Activated CD4-positive, alpha-beta T cell treated with anti-CD3 and anti-CD28 coated beads, Interleukin-2, amount 10 ng/mL, durations not matched to agents 7 days and 5 days (primary cell): ENCODE results near the gene TMEM131L. TPM values are rescaled to one million over a fixed set of nuclear protein-coding genes. Genes with fewer than 3 reads are reported as not detected.
A peak's percentile ranks its signal among the peaks of the same experiment; 100 is the strongest.
"Not testable (repeated sequence)": the region's sequence is repeated elsewhere in the genome, so short reads cannot be mapped to it uniquely, and the experiment has no call there.

ENCODE experiments used
- CTCF ChIA-PET: fragments of 350-600 bp; sonication (Branson Sonifier 250); formaldehyde crosslinking; loops from one replicate; lab custom pipeline; 2021; ENCODE audit warnings: antibody characterized with exemption; lab: Charles Lee
- POLR2A ChIA-PET: fragments of 350-600 bp; sonication (Branson Sonifier 250); formaldehyde crosslinking; loops from one replicate; lab custom pipeline; 2021; ENCODE audit warnings: antibody characterized with exemption; lab: Charles Lee
- DNase-seq: peaks from one replicate; pipeline ENCODE4 v3.0.0-alpha.2; 2020
- H3K27ac Mint-ChIP-seq: one replicate; pipeline ENCODE4 v1.8.0; 2021; ENCODE audit warnings: mild to moderate bottlenecking, moderate library complexity, mixed read lengths
- H3K27me3 Mint-ChIP-seq: one replicate; pipeline ENCODE4 v1.8.0; 2021; ENCODE audit warnings: mixed read lengths
- H3K36me3 Mint-ChIP-seq: one replicate; pipeline ENCODE4 v1.8.0; 2021; ENCODE audit warnings: low read depth, mixed read lengths
- H3K4me1 Mint-ChIP-seq: one replicate; pipeline ENCODE4 v1.8.0; 2021; ENCODE audit warnings: mixed read lengths
- H3K4me3 Mint-ChIP-seq: one replicate; pipeline ENCODE4 v1.8.0; 2021; ENCODE audit warnings: mild to moderate bottlenecking, moderate library complexity, mixed read lengths
- H3K9me3 Mint-ChIP-seq: one replicate; pipeline ENCODE4 v1.8.0; 2021; ENCODE audit warnings: mixed read lengths
- total RNA-seq, 2 experiments: library from RNA; stranded (reverse); gene quantifications; one replicate each; pipeline ENCODE4 v1.2.3, GENCODE V29; 2021

TMEM131L gene
- total RNA-seq, 2 experiments from 2014 or later: 49.3 to 56.0 TPM

- peaks cover 64% of the 10 kb centered on the region for H3K4me1 Mint-ChIP-seq
- H3K27me3 Mint-ChIP-seq: no peaks in the 10 kb centered on the region
- peaks cover 57% of the 10 kb centered on the region for H3K36me3 Mint-ChIP-seq
- H3K9me3 Mint-ChIP-seq: no peaks in the 10 kb centered on the region
- peak overlapping the region; percentile 86 for H3K4me3 Mint-ChIP-seq
- peak overlapping the region; percentile 95 for H3K27ac Mint-ChIP-seq
- POLR2A ChIA-PET: interaction anchor here (0.7 kb wide), 1 partner anchor 68 kb away, joined by 4 read pairs; no protein-coding TSS in a partner anchor
- CTCF ChIA-PET: interaction anchor here (0.9 to 2.0 kb wide), 8 partner anchors 15 to 105 kb away, joined by 3 to 12 read pairs (median 4); no protein-coding TSS in a partner anchor
- DNase-seq: no peak
These were observed 2.4 kb downstream of the TMEM131L start for GRCh38 chr4:153468587-153468986.

- H3K4me3 Mint-ChIP-seq: peak overlapping the region; percentile 86
- no peak for DNase-seq
- H3K36me3 Mint-ChIP-seq: peaks cover 62% of the 10 kb centered on the region
- peaks cover 66% of the 10 kb centered on the region for H3K4me1 Mint-ChIP-seq
- POLR2A ChIA-PET: no interaction called here
- peak overlapping the region; percentile 95 for H3K27ac Mint-ChIP-seq
- H3K27me3 Mint-ChIP-seq: no peaks in the 10 kb centered on the region
- H3K9me3 Mint-ChIP-seq: no peaks in the 10 kb centered on the region
- CTCF ChIA-PET: interaction anchor here (0.5 to 2.0 kb wide), 4 partner anchors 9 to 105 kb away, joined by 3 to 12 read pairs (median 4); no protein-coding TSS in a partner anchor
These were observed 2.9 kb downstream of the TMEM131L start for GRCh38 chr4:153469031-153469430.

GRCh38 chr4:153471071-153471697 lies 5.0 kb downstream of the TMEM131L start:
- Mint-ChIP-seq H3K36me3 (peaks cover 75% of the 10 kb centered on the region), H3K4me1 (peaks cover 64% of the 10 kb centered on the region), H3K27ac (peak overlapping the region; percentile 86), H3K4me3 (peak overlapping the region; percentile 86)
- CTCF ChIA-PET, H3K9me3 Mint-ChIP-seq, H3K27me3 Mint-ChIP-seq, DNase-seq, POLR2A ChIA-PET: not testable (repeated sequence)

- DNase-seq: peak; percentile 45
- Mint-ChIP-seq H3K27ac (peak overlapping the region; percentile 86), H3K9me3 (no peaks in the 10 kb centered on the region), H3K36me3 (peaks cover 75% of the 10 kb centered on the region), H3K27me3 (no peaks in the 10 kb centered on the region), H3K4me1 (peaks cover 65% of the 10 kb centered on the region), H3K4me3 (peak overlapping the region; percentile 86)
- POLR2A ChIA-PET: no interaction called here
- CTCF ChIA-PET: no interaction called here
These were observed 5.5 kb downstream of the TMEM131L start for GRCh38 chr4:153471698-153472093.

GRCh38 chr4:153472122-153473037 lies 6.2 kb downstream of the TMEM131L start:
- no peaks in the 10 kb centered on the region for H3K9me3 Mint-ChIP-seq
- no peaks in the 10 kb centered on the region for H3K27me3 Mint-ChIP-seq
- peak overlapping the region; percentile 86 for H3K27ac Mint-ChIP-seq
- DNase-seq: no peak
- H3K36me3 Mint-ChIP-seq: peaks cover 77% of the 10 kb centered on the region
- CTCF ChIA-PET: no interaction called here
- H3K4me1 Mint-ChIP-seq: peaks cover 71% of the 10 kb centered on the region
- peak overlapping the region; percentile 86 for H3K4me3 Mint-ChIP-seq
- POLR2A ChIA-PET: no interaction called here

- Mint-ChIP-seq H3K27me3 (no peaks in the 10 kb centered on the region), H3K36me3 (peaks cover 69% of the 10 kb centered on the region), H3K4me1 (peaks cover 78% of the 10 kb centered on the region), H3K4me3 (no peak overlapping the region), H3K9me3 (no peaks in the 10 kb centered on the region), H3K27ac (peak overlapping the region; percentile 6)
- CTCF ChIA-PET: interaction anchor here (1.1 to 1.5 kb wide), 4 partner anchors 9 to 160 kb away, joined by 3 to 4 read pairs (median 3); no protein-coding TSS in a partner anchor
- POLR2A ChIA-PET: no interaction called here
- DNase-seq: no peak
These were observed 8.1 kb downstream of the TMEM131L start for GRCh38 chr4:153474251-153474650.

GRCh38 chr4:153476829-153477574 lies 10.8 kb downstream of the TMEM131L start:
- no peak for DNase-seq
- ChIA-PET POLR2A (no interaction called here), CTCF (interaction anchor here (1.9 kb wide), 2 partner anchors 10 to 16 kb away, joined by 6 to 7 read pairs; no protein-coding TSS in a partner anchor)
- Mint-ChIP-seq H3K36me3 (peaks cover 59% of the 10 kb centered on the region), H3K9me3 (no peaks in the 10 kb centered on the region), H3K27me3 (no peaks in the 10 kb centered on the region), H3K27ac (no peak overlapping the region), H3K4me1 (peaks cover 69% of the 10 kb centered on the region), H3K4me3 (no peak overlapping the region)

- CTCF ChIA-PET: interaction anchor here (1.2 to 1.9 kb wide), 4 partner anchors 8 to 35 kb away, joined by 3 to 7 read pairs (median 5); no protein-coding TSS in a partner anchor
- POLR2A ChIA-PET: no interaction called here
These were observed 12.9 kb downstream of the TMEM131L start for GRCh38 chr4:153479101-153479500.

GRCh38 chr4:153480704-153481103 lies 14.5 kb downstream of the TMEM131L start:
- peaks cover 64% of the 10 kb centered on the region for H3K4me1 Mint-ChIP-seq
- peaks cover 36% of the 10 kb centered on the region for H3K36me3 Mint-ChIP-seq
- DNase-seq: no peak
- CTCF ChIA-PET: interaction anchor here (1.5 kb wide), 2 partner anchors 15 to 61 kb away, joined by 3 to 4 read pairs; partner anchors contain the start of gene TMEM131L
- peak overlapping the region; percentile 59 for H3K27ac Mint-ChIP-seq
- H3K4me3 Mint-ChIP-seq: no peak overlapping the region
- H3K27me3 Mint-ChIP-seq: no peaks in the 10 kb centered on the region
- POLR2A ChIA-PET: no interaction called here
- H3K9me3 Mint-ChIP-seq: no peaks in the 10 kb centered on the region

More at GRCh38 chr4:153479101-153479500, 12.9 kb downstream of the TMEM131L start:
- no peak overlapping the region for H3K4me3 Mint-ChIP-seq
- H3K27me3 Mint-ChIP-seq: no peaks in the 10 kb centered on the region
- H3K4me1 Mint-ChIP-seq: peaks cover 67% of the 10 kb centered on the region
- H3K36me3 Mint-ChIP-seq: peaks cover 46% of the 10 kb centered on the region
- no peak for DNase-seq
- H3K27ac Mint-ChIP-seq: no peak overlapping the region
- no peaks in the 10 kb centered on the region for H3K9me3 Mint-ChIP-seq

GRCh38 chr4:153481478-153481877 lies 15.3 kb downstream of the TMEM131L start:
- ChIA-PET CTCF (interaction anchor here (1.5 to 3.0 kb wide), 2 partner anchors 11 to 60 kb away, joined by 3 to 11 read pairs; no protein-coding TSS in a partner anchor), POLR2A (no interaction called here)
- Mint-ChIP-seq H3K9me3 (no peaks in the 10 kb centered on the region), H3K27ac (no peak overlapping the region), H3K36me3 (peaks cover 36% of the 10 kb centered on the region), H3K4me3 (no peak overlapping the region), H3K27me3 (no peaks in the 10 kb centered on the region), H3K4me1 (peaks cover 72% of the 10 kb centered on the region)
- DNase-seq: no peak

GRCh38 chr4:153483432-153484418 lies 17.6 kb downstream of the TMEM131L start:
- Mint-ChIP-seq H3K27ac (peak overlapping the region; percentile 70), H3K4me1 (peaks cover 79% of the 10 kb centered on the region), H3K9me3 (no peaks in the 10 kb centered on the region), H3K4me3 (peak overlapping the region; percentile 42), H3K27me3 (no peaks in the 10 kb centered on the region), H3K36me3 (peaks cover 24% of the 10 kb centered on the region)
- DNase-seq: no peak
- CTCF ChIA-PET: interaction anchor here (0.6 to 3.0 kb wide), 10 partner anchors 9 to 1045 kb away, joined by 3 to 12 read pairs (median 4); no protein-coding TSS in a partner anchor
- POLR2A ChIA-PET: no interaction called here
